ENCODE results near the gene EN1. TPM values are rescaled to one million over a fixed set of nuclear protein-coding genes. Genes with fewer than 3 reads are reported as not detected.

The EN1 gene
- total RNA-seq, 1 experiment from 2014 or later, result not detected

GRCh38 chr2:118842661-118843482 is 4.6 kb downstream of the EN1 start (continued):
- TF ChIP-seq ZNF532 (CRISPR knock-in tag; IDR thresholded peaks at IDR 0.05; ENCODE audit: borderline replicate concordance) (no peak), TEAD1 (CRISPR knock-in tag; IDR thresholded peaks at IDR 0.05) (no peak), NR2C2 (CRISPR knock-in tag; IDR thresholded peaks at IDR 0.05) (no peak), AR (CRISPR knock-in tag; IDR thresholded peaks at IDR 0.05) (no peak), PREB (CRISPR knock-in tag; IDR thresholded peaks at IDR 0.05; ENCODE audit: borderline replicate concordance) (no peak), E2F1 (CRISPR knock-in tag; IDR thresholded peaks at IDR 0.05) (no peak), PRDM15 (CRISPR knock-in tag; IDR thresholded peaks at IDR 0.05) (no peak), ZNF512 (CRISPR knock-in tag; IDR thresholded peaks at IDR 0.05; ENCODE audit: borderline replicate concordance) (no peak), E2F4 (CRISPR knock-in tag; IDR thresholded peaks at IDR 0.05; ENCODE audit: borderline replicate concordance, low read depth) (no peak), NFYB (CRISPR knock-in tag; conservative IDR thresholded peaks at IDR 0.05; ENCODE audit: low read depth) (no peak)
